Skin of body (tissue), 2 donors: ENCODE measurements around the gene NR1H2. TPM values are rescaled to one million over a fixed set of nuclear protein-coding genes. Genes with fewer than 3 reads are reported as not detected.
"Not testable (repeated sequence)": the region's sequence is repeated elsewhere in the genome, so short reads cannot be mapped to it uniquely, and the experiment has no call there.

Source experiments
- DNase-seq: peaks from one replicate; lab custom pipeline; 2025; lab: John Stamatoyannopoulos, UW
- total RNA-seq: library from RNA; depleted of rRNA; stranded (reverse); fragments of >200 nt; gene quantifications from one replicate; pipeline ENCODE4 v1.2.3, GENCODE V29; 2014

NR1H2 gene
- total RNA-seq, 1 donor from 2014 or later, result 26.0 TPM

DNA sequence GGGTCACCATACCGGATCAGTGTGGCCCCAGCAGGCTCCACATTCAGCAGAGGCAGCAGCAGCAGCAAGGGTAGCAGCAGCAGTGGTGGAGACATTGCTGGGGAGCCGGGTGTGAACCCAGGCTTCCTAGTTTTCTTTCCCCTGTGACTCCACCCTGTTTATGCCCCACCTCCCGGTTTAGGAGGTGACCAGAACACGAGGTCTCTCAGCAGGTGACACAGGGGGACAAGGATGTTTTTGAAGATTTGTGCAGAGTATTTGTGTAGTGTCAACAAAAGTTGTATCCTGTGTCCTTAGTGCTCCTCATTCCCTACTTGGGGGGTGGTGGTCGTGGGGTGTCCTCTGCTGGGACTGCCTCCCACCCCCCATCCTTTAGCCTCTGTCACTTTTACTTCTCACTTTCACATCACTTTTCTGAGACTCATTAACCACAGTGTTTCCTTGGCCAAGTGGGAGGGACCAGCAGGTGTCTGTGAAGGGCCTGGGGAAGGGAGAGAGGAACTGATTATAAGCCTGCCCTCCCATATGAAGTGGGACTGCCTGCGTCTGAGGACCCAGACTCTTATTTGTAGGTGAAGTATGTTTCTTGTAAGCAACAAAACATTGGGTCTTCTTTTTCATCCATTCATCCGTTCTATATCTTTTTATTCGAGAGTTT lies 31.5 kb upstream of the NR1H2 start:
- DNase-seq, result no peak

DNA sequence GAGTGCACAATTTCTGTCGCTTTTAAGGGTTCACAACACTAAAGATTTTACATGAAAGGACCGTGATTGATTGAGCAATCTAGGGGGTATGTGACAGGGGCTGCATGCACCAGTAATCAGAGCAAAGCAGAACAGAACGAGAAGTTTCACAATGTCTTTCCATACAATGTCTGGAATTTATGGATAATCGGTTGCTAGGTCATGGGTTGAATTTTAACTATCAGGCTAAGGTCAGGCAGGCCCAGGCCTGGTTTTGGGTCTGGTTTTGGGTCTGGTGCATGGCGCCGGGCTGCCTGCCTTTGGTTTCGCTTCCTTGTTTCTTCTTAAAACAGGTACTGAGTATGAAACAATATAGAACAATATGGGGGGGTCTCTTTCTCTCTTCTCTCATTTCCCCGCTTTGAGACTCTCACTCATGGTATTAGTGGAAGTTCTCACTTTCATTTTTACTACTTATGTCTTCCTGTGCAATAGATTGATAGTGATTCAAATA lies 29.1 kb upstream of the NR1H2 start:
- not testable (repeated sequence) for DNase-seq

DNA sequence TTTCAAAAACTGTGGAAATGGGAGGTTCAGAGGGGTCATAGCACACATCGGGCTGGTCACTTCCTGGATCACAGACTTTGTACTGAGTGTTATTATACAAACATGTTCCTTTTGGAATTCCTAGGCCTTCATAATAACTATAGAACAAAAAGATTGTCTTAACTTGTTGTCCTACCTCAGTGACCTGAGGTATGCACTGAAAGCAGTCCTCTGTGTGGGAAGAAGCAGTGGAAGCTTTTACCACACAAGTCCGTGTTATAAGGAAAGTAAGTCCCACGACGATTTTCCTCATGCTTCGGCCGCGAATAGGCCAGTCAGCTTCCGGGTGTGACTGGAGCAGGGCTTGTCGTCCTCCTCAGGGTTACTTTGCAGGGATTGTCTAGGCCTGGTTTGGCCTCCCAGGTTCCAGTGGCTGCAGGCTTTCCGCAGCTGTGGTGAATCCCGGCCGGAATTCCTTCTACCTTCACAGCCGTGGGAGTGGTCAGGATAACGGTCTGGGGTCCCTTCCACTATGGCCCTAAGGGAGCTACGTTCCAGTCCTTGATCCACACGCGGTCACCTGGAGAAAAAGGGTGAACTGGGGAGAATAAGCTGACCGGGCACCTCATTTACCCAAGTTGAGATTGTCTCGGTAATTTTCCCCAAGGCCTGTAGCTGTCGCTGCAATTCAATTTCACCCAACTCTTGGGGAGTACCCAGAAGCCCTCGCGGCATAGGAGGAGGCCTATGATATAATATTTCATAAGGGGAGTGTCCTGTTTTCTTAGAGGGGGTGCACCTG lies 26.8 kb upstream of the NR1H2 start:
- no peak for DNase-seq

DNA sequence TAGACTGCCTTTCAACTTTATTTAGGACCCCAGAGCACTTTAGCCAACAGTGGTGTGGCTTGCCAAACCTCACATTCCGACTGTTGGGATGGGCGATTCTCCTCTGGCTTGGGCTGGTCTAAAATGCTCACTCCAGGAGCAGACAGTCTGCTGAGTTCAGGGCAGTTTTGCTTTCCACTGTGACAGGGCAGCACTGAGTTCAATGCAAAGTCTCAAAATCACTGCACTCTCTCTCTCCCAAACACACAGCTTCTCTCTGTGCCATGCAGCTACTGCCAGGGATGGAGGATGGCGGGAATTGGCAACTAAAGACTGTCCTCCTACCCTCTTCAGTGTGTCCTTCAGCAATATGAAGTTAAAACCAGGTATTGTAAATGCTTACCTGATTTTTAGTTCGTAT lies 24.0 kb upstream of the NR1H2 start:
- DNase-seq, result no peak

DNA sequence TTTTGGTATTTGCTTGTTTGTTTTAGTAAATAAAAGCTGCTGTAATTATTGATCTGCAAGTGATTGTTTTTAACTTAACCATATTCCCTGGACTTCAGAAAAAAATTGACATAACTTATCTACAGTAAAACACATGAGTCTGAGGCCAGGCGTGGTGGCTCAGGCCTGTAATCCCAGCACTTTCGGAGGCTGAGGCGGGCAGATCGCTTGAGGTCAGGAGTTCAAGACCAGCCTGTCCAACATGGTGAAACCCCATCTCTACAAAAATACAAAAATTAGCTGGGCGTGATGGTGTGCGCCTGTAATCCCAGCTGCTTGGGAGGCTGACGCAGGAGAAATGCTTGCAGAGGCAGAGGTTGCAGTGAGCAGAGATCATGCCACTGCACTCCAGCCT lies 22.8 kb upstream of the NR1H2 start:
- not testable (repeated sequence) for DNase-seq

DNA sequence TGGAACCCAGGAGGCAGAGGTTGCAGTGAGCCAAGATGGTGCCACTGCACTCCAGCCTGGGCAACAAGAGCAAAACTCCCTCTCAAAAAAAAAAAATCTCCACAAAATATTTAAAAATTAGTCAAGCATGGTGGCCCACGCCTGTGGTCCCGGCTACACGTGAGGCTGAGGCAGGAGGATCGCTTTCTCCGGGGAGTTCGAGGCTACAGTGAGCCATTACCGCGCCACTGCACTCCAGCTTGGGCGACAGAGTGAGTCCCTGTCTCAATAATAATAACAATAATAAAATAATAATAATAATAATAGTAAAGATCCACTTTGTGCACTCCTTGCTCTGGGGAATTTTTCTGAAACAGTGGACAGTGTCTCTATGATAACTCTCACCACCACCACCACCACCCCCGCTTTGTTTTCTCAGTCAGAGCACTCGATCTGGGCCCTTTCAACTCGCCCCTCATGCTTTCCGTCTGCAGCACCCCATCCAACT lies 19.5 kb upstream of the NR1H2 start:
- no peak for DNase-seq

DNA sequence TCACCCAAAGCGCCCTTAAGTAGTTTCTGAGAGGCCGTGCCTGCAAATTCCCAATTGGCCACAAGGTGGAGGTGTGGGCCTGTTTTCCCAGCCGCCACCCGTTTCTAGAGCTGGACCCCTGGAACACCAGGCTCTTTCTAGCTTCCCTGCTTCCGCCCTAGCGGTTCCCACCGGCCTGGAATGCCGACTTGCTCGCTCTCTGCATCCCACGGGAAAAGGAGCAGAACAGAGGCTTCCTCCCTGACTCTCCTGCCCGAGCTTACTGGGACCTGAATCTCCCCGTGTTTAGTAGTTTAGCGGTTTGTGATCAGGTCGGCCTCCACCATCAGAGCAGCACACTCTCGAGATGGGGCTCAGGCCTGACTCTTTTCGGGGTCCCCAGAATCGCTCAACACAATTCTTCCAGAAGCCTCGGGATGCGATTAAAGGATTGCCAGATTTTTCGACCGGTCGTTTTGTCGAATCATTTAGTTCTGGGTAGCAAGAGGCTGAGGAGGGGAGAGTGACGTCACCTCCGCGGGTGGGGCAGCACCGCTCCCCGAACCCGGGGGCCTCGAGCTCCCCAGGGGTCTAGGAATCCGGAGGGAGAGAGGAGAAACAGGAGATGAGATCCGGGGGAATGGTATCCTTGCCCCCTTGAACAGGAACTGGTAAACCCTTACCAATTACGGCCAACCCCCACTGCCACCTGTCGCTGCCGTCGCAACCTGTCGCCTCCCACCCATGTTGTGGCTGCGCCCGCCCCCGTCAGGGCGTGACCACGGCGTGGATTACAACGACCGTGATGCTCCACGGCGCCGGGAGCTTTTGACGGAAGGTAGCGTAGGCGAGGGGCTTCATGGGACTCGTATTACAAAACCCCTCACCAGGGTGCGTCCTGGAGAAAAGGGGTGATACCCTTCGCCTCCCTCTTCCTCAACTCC lies 18.8 kb upstream of the NR1H2 start:
- DNase-seq, result no peak

DNA sequence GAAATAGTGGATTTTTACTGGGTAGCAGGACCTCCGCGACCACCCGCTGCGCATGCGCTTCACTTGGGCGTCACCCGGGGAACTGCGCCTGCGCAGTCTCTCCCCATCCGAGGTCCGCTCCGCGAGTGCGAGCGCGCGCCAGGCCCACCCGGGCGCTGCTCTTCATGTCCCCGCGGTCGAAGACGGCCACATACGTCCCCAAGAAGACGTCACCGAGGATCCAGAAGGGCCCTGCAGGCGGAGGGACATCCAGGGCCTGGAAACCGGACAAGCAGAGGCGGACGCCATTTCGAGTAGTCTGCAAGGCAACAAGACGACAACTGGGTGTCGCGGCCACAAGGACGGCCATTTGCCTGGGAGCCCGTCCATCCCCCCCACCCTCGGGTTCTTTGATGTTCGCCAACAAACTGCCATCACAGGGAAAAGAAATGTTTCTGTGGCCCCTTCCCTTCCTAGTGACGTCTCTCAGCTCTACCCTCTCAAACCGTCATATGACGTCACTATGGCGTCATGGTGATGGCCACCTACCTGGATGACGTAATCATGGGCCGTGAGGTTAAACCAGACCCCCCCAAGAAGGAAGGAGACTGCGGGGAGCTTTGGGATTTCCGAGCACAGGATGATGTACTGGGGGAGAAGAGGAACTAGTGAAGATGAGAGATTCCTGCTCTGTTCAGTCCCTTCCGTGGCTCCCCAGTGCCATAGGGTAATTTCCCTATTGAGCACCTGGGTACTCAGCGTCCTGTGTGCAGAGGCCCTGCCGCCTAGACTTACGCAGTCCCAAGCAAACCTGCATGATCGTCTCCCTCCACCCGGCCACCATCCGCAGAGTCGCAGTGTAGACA lies 17.6 kb upstream of the NR1H2 start:
- DNase-seq, result no peak

DNA sequence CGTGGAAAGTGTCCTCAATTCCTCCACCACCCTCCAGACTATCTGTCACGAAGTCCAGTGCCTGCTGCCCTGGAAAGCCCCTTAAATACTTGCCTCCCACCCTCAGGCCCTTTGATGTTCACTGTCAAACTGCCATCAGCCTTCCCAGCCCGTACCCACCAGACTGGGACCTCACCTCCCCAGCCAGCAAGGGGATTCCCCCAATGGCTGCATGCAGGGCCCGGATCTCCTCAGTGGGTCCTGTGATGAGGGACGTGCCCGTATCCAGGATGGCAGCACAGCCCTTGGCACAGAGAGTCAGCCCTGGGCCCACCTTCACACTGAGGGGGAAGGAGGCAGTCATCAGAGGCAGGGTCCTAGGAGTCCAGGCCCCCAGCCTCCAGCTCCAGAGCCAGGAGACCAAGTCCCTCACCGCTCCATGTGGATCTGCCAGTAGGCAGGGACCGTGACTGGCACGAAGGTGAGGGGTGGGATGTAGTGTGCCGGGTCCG lies 16.9 kb upstream of the NR1H2 start:
- no peak for DNase-seq

DNA sequence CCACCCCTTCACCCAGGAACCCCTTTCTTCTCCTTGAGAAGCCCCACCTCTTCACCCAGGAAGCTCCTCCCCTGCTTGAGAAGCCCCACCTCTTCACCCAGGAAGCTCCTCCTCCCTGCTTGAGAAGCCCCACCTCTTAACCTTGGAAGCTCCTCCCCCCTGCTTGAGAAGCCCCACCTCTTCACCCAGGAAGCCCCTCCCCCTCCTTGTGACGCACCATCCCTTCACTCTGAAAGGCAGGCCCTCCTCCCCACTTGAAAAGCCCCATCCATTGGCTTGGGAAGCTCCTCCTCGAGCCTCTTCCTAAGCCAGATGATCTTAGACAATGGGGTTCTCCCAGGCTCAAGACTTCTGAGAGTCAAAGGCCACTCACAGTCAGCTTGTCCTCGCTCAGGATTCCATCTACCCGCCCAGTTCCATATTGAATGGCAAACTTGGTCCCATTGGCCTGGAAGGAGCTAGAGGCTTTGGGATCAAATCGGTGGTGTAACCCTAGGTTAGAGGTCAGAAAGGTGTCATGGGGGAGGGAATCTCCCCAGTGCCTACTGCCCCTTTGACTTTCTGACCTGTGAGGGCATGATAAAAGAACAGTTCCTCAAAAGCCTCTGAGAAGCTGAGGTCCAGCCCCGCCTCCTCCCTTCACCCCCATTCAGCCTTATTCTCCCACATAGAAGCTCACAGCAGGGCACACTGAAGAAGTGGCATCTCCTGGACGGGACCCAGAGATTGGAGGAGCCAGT lies 14.8 kb upstream of the NR1H2 start:
- no peak for DNase-seq

DNA sequence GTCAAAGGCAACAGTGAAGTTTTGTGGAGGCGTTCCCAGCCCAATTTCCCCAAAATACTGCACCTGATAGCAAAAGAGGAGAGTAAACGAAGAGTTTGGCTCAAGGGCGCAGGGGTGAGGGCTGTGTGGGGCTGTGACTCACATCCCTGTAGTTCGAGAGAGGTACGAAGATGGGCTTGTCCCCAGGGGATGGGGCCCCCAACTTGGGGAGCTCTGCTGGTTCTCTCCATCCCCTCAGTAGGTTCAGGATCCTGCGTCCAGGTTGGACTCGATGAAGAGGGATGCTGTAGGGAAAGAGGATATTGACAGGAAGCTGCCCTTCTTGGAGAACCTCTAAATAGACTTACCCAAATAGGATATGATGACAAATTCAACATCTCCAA lies 14.2 kb upstream of the NR1H2 start:
- no peak for DNase-seq

DNA sequence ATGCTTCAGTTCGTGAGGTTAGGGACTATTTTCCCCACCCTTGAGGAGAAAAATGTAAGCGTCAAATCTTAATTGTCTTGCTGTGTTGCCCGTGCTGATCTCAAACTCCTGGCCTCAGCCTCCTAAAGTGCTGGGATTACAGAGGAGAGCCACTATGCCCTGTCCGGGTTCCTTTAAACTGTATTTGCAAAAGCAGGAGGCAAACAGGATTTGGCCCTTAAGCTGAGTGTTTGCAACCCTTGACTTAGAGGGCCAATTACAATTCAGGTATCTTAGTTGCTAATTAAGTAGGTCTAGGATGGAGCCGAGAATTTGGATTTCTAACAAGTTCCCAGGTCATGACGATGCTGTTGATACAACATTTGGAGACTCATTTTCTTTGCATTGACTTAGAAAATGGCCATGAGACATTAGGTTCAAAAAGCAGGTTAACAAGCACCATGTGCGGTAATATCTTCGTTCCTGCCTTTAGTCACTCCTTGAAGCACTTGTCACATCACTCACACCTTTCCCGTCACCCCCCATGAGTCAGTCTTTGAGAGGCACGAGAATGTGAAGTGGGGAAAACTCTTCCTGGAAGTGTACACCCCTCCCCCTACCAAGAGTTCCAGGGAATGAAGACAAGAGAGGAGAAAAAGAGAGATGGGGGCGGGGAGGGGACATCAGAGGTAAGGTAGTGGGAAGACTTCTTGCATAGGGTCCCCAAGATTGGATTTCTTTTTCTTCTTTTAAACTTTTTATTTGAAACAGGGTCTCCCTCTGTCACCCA lies 13.4 kb upstream of the NR1H2 start:
- no peak for DNase-seq

DNA sequence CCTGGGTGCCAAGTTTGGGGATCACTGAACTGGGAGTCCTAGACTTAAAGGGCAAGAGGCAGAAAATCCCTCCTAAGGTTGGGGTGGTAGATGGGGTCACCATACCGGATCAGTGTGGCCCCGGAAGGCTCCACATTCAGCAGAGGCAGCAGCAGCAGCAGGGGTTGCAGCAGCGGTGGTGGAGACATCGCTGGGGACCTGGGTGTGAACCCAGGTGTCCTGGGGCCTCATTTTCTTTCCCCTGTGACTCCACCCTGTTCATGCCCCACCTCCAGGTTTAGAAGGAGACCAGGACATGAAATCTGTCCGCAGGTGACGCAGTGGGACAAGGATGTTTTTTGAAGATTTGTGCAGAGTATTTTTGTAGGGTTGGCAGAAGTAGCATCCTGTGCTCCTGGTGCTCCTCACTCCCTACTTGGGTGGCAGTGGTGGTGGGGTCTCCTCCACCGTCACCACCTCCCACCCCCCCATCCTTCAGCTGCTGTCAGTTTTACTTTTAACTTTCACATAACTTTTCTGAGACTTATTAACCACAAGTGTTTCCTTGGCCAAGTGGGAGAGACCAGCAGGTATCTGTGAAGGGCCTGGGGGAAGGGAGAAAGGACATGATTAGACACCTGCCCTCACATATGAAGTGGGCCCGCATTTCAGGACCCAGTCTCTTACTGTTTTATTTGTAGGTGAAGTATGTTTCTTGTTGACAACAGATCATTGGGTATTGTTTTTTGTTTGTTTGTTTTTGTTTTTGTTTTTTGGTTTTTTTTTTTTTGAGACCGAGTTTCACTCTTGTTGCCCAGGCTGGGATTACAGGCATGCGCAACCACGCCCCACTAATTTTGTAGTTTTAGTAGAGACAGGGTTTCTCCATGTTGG lies 10.6 kb upstream of the NR1H2 start, which contains the start of gene NAPSA:
Gene NAPSA, minus strand, starts transcription at position 206 of the 873 bp plus-strand sequence. Its CDS starts 18 bp downstream, at position 188.
- DNase-seq, result no peak

DNA sequence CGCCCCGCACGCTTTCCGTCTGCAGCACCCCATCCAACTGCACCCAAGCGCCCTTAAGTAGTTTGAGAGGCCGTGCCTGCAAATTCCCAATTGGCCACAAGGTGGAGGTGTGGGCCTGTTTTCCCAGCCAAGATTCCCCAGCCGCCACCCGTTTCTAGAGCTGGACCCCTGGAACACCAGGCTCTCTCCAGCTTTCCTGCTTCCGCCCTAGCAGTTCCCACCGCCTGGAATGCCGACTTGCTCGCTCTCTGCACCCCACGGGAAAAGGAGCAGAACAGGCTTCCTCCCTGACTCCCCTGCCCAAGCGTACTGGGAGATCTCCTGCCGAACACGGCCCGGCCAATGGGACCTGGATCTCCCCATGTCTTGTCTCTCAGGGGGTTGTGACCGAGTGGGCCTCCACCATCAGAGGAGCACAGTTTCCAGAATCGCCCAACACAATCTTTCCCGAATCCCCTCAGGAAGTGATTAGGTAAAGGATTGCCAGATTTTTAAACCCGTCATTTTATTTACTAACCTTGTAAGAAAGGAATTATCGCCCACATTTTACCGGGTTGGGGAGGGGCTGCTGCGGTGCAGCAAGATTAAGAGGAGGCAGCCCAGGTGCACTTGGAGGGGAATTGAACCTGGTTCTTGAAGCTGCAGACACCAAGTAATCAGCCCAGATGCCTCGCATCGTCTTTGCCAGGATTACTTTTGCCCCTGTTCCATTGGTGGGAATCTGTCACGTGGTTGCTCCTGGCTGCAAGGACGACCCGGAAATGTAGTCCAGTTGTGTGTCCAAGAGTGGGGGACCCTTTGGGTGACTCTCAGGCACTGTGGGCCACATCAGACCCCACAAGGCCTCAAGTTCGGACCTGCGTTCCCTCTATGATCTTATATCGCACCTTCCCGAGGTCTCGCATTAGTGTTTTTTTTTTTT lies 7.3 kb upstream of the NR1H2 start:
- DNase-seq, result peak; percentile 81

DNA sequence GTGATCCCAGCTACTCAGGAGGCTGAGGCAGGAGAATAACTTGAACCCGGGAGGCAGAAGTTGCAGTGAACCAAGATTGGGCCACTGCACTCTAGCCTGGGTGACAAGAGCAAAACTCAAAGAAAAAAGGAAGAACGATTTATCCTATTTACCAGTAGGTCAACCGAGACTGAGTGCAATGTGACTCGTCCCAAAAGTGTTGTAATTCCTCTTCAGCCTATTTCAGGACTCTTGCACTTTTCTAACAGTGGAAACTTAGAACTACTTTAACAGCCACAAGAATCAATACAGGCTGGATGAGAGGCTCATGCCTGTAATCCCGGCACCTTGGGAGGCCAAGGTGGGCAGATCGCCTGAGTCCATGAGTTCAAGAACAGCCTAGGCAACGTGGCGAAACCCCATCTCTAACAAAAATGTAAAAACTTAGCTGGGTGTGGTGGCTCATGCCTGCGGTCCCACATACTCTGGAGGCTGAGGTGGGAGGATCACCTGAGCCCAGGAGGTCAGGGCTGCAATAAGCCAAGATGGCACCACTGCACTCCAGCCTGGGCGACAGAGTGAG lies 4.3 kb upstream of the NR1H2 start:
- no peak for DNase-seq

DNA sequence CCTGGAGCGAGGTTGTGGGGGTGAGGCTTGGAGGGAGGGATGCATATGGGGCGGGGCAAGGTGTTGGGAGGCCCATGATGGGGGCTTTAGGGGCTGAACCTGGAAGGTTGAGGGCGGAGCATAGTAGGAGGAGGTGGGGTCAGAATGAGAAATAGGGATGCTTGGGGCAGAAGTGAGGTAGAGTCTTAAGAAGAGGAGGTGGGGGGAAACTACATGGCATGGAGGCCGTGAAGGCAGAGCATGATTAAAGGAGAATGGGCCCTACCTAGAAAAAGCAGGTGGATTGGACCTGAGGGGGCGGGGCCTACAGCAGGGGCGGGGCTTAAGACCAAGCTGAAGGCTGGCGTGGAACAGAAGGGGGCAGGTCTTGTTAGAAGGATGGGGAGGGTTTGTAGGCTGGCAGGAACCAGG lies 799 bp downstream of the NR1H2 start:
- no peak for DNase-seq

DNA sequence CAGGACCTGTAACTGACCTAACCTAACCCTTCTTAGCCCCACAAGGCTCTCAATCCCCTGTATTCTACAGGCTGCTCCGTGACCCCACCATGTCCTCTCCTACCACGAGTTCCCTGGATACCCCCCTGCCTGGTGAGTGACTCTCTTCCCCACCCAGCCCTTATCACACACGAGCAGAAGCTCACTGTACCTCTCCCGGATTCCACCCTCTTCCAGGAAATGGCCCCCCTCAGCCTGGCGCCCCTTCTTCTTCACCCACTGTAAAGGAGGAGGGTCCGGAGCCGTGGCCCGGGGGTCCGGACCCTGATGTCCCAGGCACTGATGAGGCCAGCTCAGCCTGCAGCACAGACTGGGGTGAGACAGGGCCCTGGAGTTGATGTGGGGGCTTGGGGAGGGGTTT lies 1.3 kb downstream of the NR1H2 start:
- DNase-seq, result no peak
